Panc1 (cell line): ENCODE data around the gene ZDHHC18. TPM values are rescaled to one million over a fixed set of nuclear protein-coding genes. Genes with fewer than 3 reads are reported as not detected.

Experiments used
- total RNA-seq: library from RNA; stranded (reverse); gene quantifications from one replicate; pipeline ENCODE4 v1.2.1, GENCODE V29; 2021; ENCODE audit not compliant: unreplicated experiment

Gene ZDHHC18
- total RNA-seq, 1 experiment from 2014 or later = 45.4 TPM

Other genes starting within 250 kb of the ZDHHC18 start
- 110 TPM for gene ARID1A, start 130.7 kb upstream of the ZDHHC18 start, total RNA-seq
- 20.1 TPM for gene PIGV, start 38.7 kb upstream of the ZDHHC18 start, total RNA-seq
- 188 TPM for gene SFN, start 36.5 kb downstream of the ZDHHC18 start, total RNA-seq
- gene GPN2, start 63.6 kb downstream of the ZDHHC18 start, total RNA-seq = 41.9 TPM
- 29.7 TPM for gene GPATCH3, start 73.8 kb downstream of the ZDHHC18 start, total RNA-seq
- 5.2 TPM for gene NR0B2, start 87.3 kb downstream of the ZDHHC18 start, total RNA-seq
- gene NUDC, start 95.1 kb downstream of the ZDHHC18 start, total RNA-seq = 161 TPM
- 3.2 TPM for gene KDF1, start 133.8 kb downstream of the ZDHHC18 start, total RNA-seq
- gene TRNP1, start 167.0 kb downstream of the ZDHHC18 start, total RNA-seq = 81.2 TPM
- 12.6 TPM for gene TENT5B, start 186.2 kb downstream of the ZDHHC18 start, total RNA-seq